Fibroblast of pulmonary artery (primary cell): ENCODE data around the gene SYS1.

ENCODE experiments used
- DNase-seq: peaks from one replicate; pipeline ENCODE4 v3.0.0-alpha.2; 2010; ENCODE audit warnings: low read depth
- H3K4me3 ChIP-seq: replicated peaks from 2 replicates; pipeline ENCODE4 v1.5.1; 2011; ENCODE audit warnings: low read depth, mild to moderate bottlenecking, control low read depth, low read length, moderate library complexity
- CTCF ChIP-seq: IDR thresholded peaks from 2 replicates; pipeline ENCODE4 v1.5.1; 2011; ENCODE audit warnings: mild to moderate bottlenecking, control low read depth, low read length, inconsistent platforms; ENCODE audit errors: missing control alignments

Gene SYS1

GRCh38 chr20:45339799-45340198 lies 23.2 kb upstream of the SYS1 start:
- no peak for DNase-seq
- no peak for TF ChIP-seq CTCF
- no peak overlapping the region for H3K4me3 ChIP-seq

GRCh38 chr20:45340236-45340847 lies 22.6 kb upstream of the SYS1 start:
- DNase-seq: no peak
- TF ChIP-seq CTCF: no peak
- no peak overlapping the region for H3K4me3 ChIP-seq

- no peak for TF ChIP-seq CTCF
- H3K4me3 ChIP-seq: no peak overlapping the region
- DNase-seq: no peak
These were observed 22.0 kb upstream of the SYS1 start for GRCh38 chr20:45340951-45341350.

GRCh38 chr20:45341579-45341938 lies 21.4 kb upstream of the SYS1 start:
- TF ChIP-seq CTCF: no peak
- no peak for DNase-seq
- no peak overlapping the region for H3K4me3 ChIP-seq

GRCh38 chr20:45341939-45342854 lies 20.8 kb upstream of the SYS1 start:
- H3K4me3 ChIP-seq: peak overlapping the region; percentile 17
- TF ChIP-seq CTCF: no peak
- DNase-seq: peak; percentile 56

- no peak for DNase-seq
- H3K4me3 ChIP-seq: no peak overlapping the region
- no peak for TF ChIP-seq CTCF
These were observed 20.0 kb upstream of the SYS1 start for GRCh38 chr20:45342855-45343531.
